Measurements from ENCODE around the gene TMEM213. TPM values are rescaled to one million over a fixed set of nuclear protein-coding genes. Genes with fewer than 3 reads are reported as not detected.

Gene TMEM213
- total RNA-seq, 1 experiment from 2014 or later = 0.11 TPM

DNA sequence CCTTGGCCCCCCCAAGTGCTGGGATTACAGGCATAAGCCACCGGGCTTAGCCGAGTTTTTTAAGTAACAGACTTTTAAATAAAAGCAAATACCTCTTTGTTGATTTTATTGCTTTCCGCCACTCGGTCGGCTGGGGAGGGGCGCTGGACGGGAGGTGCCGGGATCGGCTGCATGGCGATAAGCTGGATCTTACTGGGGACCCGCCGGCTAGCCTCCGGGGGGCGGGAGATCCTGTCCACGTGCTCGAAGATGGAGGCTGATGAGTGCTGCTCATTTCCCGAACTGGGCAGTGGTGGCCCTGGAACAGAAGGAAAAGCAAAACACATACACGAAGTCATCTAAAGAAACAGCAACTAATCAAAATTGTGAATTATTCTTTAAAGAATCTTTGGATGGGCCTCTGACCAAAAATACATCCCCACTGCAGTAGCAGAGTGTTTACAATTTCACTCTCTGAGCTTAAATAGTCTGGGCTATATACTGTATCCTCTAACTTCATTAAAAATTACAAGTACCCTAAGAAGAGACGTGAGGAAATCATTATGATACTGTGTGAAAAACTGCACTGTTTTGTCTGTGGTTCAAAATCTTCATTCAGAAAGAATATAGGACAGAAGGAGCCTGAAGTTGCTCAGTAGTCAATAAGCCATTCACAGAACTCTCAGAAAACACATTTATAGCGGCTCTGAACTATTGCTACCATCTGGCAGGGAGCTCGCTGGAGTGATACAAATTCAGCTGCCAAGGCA, 73.4 kb downstream of the TMEM213 start:
- no peak for DNase-seq (ENCODE audit: low spot score)
- no peak overlapping the region for H3K4me3 Mint-ChIP-seq
- TF ChIP-seq ZNF263 (CRISPR knock-in tag; IDR thresholded peaks at IDR 0.05; ENCODE audit: low read depth) (no peak), TEAD4 (CRISPR knock-in tag; IDR thresholded peaks at IDR 0.05) (no peak), MYBL2 (CRISPR knock-in tag; IDR thresholded peaks at IDR 0.05) (no peak), HMGA2 (CRISPR knock-in tag; IDR thresholded peaks at IDR 0.05) (no peak), FOXP1 (CRISPR knock-in tag; IDR thresholded peaks at IDR 0.05; ENCODE audit: borderline replicate concordance) (no peak), GRHL2 (CRISPR knock-in tag; IDR thresholded peaks at IDR 0.05; ENCODE audit: insufficient replicate concordance, severe bottlenecking) (no peak), FOXK1 (CRISPR knock-in tag; IDR thresholded peaks at IDR 0.05) (no peak), EMX1 (CRISPR knock-in tag; IDR thresholded peaks at IDR 0.05) (no peak), GABPB1 (CRISPR knock-in tag; IDR thresholded peaks at IDR 0.05) (no peak), ZNF671 (CRISPR knock-in tag; IDR thresholded peaks at IDR 0.05) (no peak), ETV6 (CRISPR knock-in tag; IDR thresholded peaks at IDR 0.05) (no peak)
- TF ChIP-seq, protein P1, sequence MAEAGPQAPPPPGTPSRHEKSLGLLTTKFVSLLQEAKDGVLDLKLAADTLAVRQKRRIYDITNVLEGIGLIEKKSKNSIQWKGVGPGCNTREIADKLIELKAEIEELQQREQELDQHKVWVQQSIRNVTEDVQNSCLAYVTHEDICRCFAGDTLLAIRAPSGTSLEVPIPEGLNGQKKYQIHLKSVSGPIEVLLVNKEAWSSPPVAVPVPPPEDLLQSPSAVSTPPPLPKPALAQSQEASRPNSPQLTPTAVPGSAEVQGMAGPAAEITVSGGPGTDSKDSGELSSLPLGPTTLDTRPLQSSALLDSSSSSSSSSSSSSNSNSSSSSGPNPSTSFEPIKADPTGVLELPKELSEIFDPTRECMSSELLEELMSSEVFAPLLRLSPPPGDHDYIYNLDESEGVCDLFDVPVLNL (CRISPR knock-in tag; IDR thresholded peaks at IDR 0.05; ENCODE audit: borderline replicate concordance, low read depth) = no peak
- TF ChIP-seq, protein P2, sequence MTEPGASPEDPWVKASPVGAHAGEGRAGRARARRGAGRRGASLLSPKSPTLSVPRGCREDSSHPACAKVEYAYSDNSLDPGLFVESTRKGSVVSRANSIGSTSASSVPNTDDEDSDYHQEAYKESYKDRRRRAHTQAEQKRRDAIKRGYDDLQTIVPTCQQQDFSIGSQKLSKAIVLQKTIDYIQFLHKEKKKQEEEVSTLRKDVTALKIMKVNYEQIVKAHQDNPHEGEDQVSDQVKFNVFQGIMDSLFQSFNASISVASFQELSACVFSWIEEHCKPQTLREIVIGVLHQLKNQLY (CRISPR knock-in tag; IDR thresholded peaks at IDR 0.05) = no peak
- TF ChIP-seq, protein P3, sequence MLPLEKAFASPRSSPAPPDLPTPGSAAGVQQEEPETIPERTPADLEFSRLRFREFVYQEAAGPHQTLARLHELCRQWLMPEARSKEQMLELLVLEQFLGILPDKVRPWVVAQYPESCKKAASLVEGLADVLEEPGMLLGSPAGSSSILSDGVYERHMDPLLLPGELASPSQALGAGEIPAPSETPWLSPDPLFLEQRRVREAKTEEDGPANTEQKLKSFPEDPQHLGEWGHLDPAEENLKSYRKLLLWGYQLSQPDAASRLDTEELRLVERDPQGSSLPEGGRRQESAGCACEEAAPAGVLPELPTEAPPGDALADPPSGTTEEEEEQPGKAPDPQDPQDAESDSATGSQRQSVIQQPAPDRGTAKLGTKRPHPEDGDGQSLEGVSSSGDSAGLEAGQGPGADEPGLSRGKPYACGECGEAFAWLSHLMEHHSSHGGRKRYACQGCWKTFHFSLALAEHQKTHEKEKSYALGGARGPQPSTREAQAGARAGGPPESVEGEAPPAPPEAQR (CRISPR knock-in tag; IDR thresholded peaks at IDR 0.05) = no peak
- TF ChIP-seq, protein P4, sequence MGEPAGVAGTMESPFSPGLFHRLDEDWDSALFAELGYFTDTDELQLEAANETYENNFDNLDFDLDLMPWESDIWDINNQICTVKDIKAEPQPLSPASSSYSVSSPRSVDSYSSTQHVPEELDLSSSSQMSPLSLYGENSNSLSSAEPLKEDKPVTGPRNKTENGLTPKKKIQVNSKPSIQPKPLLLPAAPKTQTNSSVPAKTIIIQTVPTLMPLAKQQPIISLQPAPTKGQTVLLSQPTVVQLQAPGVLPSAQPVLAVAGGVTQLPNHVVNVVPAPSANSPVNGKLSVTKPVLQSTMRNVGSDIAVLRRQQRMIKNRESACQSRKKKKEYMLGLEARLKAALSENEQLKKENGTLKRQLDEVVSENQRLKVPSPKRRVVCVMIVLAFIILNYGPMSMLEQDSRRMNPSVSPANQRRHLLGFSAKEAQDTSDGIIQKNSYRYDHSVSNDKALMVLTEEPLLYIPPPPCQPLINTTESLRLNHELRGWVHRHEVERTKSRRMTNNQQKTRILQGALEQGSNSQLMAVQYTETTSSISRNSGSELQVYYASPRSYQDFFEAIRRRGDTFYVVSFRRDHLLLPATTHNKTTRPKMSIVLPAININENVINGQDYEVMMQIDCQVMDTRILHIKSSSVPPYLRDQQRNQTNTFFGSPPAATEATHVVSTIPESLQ (CRISPR knock-in tag; IDR thresholded peaks at IDR 0.05) = no peak
- TF ChIP-seq, protein P5, sequence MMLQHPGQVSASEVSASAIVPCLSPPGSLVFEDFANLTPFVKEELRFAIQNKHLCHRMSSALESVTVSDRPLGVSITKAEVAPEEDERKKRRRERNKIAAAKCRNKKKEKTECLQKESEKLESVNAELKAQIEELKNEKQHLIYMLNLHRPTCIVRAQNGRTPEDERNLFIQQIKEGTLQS (CRISPR knock-in tag; conservative IDR thresholded peaks at IDR 0.05) = no peak
- TF ChIP-seq, protein P6, sequence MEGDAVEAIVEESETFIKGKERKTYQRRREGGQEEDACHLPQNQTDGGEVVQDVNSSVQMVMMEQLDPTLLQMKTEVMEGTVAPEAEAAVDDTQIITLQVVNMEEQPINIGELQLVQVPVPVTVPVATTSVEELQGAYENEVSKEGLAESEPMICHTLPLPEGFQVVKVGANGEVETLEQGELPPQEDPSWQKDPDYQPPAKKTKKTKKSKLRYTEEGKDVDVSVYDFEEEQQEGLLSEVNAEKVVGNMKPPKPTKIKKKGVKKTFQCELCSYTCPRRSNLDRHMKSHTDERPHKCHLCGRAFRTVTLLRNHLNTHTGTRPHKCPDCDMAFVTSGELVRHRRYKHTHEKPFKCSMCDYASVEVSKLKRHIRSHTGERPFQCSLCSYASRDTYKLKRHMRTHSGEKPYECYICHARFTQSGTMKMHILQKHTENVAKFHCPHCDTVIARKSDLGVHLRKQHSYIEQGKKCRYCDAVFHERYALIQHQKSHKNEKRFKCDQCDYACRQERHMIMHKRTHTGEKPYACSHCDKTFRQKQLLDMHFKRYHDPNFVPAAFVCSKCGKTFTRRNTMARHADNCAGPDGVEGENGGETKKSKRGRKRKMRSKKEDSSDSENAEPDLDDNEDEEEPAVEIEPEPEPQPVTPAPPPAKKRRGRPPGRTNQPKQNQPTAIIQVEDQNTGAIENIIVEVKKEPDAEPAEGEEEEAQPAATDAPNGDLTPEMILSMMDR (IDR thresholded peaks at IDR 0.05) = no peak
- TF ChIP-seq, protein P7, sequence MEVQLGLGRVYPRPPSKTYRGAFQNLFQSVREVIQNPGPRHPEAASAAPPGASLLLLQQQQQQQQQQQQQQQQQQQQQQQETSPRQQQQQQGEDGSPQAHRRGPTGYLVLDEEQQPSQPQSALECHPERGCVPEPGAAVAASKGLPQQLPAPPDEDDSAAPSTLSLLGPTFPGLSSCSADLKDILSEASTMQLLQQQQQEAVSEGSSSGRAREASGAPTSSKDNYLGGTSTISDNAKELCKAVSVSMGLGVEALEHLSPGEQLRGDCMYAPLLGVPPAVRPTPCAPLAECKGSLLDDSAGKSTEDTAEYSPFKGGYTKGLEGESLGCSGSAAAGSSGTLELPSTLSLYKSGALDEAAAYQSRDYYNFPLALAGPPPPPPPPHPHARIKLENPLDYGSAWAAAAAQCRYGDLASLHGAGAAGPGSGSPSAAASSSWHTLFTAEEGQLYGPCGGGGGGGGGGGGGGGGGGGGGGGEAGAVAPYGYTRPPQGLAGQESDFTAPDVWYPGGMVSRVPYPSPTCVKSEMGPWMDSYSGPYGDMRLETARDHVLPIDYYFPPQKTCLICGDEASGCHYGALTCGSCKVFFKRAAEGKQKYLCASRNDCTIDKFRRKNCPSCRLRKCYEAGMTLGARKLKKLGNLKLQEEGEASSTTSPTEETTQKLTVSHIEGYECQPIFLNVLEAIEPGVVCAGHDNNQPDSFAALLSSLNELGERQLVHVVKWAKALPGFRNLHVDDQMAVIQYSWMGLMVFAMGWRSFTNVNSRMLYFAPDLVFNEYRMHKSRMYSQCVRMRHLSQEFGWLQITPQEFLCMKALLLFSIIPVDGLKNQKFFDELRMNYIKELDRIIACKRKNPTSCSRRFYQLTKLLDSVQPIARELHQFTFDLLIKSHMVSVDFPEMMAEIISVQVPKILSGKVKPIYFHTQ (CRISPR knock-in tag; IDR thresholded peaks at IDR 0.05) = no peak
- ChIA-PET POLR2A (interaction anchor here (0.5 to 0.7 kb wide), 2 partner anchors 787 to 1455 kb away, joined by 3 read pairs; no protein-coding TSS in a partner anchor), CTCF (interaction anchor here (1.3 to 1.5 kb wide), 2 partner anchors 15 to 132 kb away, joined by 3 to 4 read pairs; no protein-coding TSS in a partner anchor)
- no peaks in the 10 kb centered on the region for H3K9me3 Mint-ChIP-seq
- H3K27me3 Mint-ChIP-seq (ENCODE audit: low read depth) = no peaks in the 10 kb centered on the region
- ATAC-seq = no peak
- H3K36me3 Mint-ChIP-seq = peaks cover 36% of the 10 kb centered on the region
- peak overlapping the region; percentile 57 for H3K27ac Mint-ChIP-seq
- H3K4me1 Mint-ChIP-seq = no peaks in the 10 kb centered on the region

Data from WTC11 (cell line).